Natural killer cell (primary cell): Measurements from ENCODE around the gene TSPAN2. TPM values are rescaled to one million over a fixed set of nuclear protein-coding genes. Genes with fewer than 3 reads are reported as not detected.
"Not testable (repeated sequence)": the region's sequence is repeated elsewhere in the genome, so short reads cannot be mapped to it uniquely, and the experiment has no call there.

ENCODE experiments used
- ATAC-seq, 3 donors: fragments of 150-1000 bp in 2 of 3; fragments of 200-7000 bp in 1 of 3; cut with Tn5 transposase; 1 replicate in 1 of 3; 2 replicates in 2 of 3; pipeline ENCODE4 v1.10.0; 2021; ENCODE audit warnings: mild to moderate bottlenecking in 2 of 3, moderate library complexity in 2 of 3
- DNase-seq, 2 donors: peaks; one replicate each; pipeline versions ENCODE4 v3.0.0 to v3.0.0-alpha.2; 2013 to 2021; ENCODE audit warnings: mixed read lengths in 1 of 2
- H3K27ac ChIP-seq: one replicate; pipeline ENCODE4 v1.5.1; 2013; ENCODE audit warnings: mild to moderate bottlenecking, low read length
- H3K27me3 ChIP-seq: one replicate; pipeline ENCODE4 v1.6.1; 2013; ENCODE audit warnings: low read length; ENCODE audit not compliant: control insufficient read depth, insufficient read depth
- H3K36me3 ChIP-seq: one replicate; pipeline ENCODE4 v1.6.1; 2013; ENCODE audit warnings: low read length; ENCODE audit not compliant: control insufficient read depth, insufficient read depth
- H3K4me1 ChIP-seq: one replicate; pipeline ENCODE4 v1.6.1; 2013; ENCODE audit warnings: low read length; ENCODE audit not compliant: control insufficient read depth, insufficient read depth
- H3K4me3 ChIP-seq: one replicate; pipeline ENCODE4 v1.5.1; 2013; ENCODE audit warnings: low read length
- H3K9me3 ChIP-seq: one replicate; pipeline ENCODE4 v1.6.1; 2013; ENCODE audit warnings: low read length; ENCODE audit not compliant: control insufficient read depth, insufficient read depth
- H3K27ac Mint-ChIP-seq, 2 donors: one replicate each; pipeline ENCODE4 v1.8.0; 2022; ENCODE audit warnings: mild to moderate bottlenecking in 2 of 2, mixed read lengths in 2 of 2, moderate library complexity in 1 of 2
- H3K27me3 Mint-ChIP-seq, 2 donors: one replicate each; pipeline ENCODE4 v1.8.0; 2022; ENCODE audit warnings: low read depth in 2 of 2, mixed read lengths in 2 of 2
- H3K36me3 Mint-ChIP-seq: one replicate; pipeline ENCODE4 v1.8.0; 2022; ENCODE audit warnings: mixed read lengths
- H3K4me1 Mint-ChIP-seq, 2 donors: one replicate each; pipeline ENCODE4 v1.8.0; 2022; ENCODE audit warnings: mixed read lengths in 2 of 2
- H3K4me3 Mint-ChIP-seq: one replicate; pipeline ENCODE4 v1.8.0; 2022; ENCODE audit warnings: mild to moderate bottlenecking, moderate library complexity, mixed read lengths
- H3K9me3 Mint-ChIP-seq, 2 donors: one replicate each; pipeline ENCODE4 v1.8.0; 2022; ENCODE audit warnings: mixed read lengths in 2 of 2
- CTCF ChIP-seq: fragments of 200-600 bp; IDR thresholded peaks from one replicate; pipeline ENCODE4 v1.8.0; 2022; ENCODE audit warnings: antibody characterized with exemption
- WGBS: methylation state at CpG from one replicate; pipeline ENCODE4 v1.1.7; 2013; ENCODE audit warnings: missing lambda C conversion rate; ENCODE audit not compliant: insufficient coverage; 5-methylcytosine and 5-hydroxymethylcytosine counted together
- intact Hi-C: fragments of 100-400 bp; cut with micrococcal nuclease; formaldehyde crosslinking; loops from one replicate; pipeline ENCODE4 v1.14.2; 2022
- total RNA-seq, 4 donors: library from RNA; stranded (reverse); fragments of 120-200 nt in 1 of 4; gene quantifications; one replicate each; pipeline versions ENCODE4 v1.2.3 to v1.2.4, GENCODE V29; 2013 to 2022

Gene TSPAN2
- total RNA-seq, 3 donors from 2014 or later (not counting 1 experiment from before 2014, with no cell fraction given): 17.1 to 41.4 (median 28.6) TPM

DNA sequence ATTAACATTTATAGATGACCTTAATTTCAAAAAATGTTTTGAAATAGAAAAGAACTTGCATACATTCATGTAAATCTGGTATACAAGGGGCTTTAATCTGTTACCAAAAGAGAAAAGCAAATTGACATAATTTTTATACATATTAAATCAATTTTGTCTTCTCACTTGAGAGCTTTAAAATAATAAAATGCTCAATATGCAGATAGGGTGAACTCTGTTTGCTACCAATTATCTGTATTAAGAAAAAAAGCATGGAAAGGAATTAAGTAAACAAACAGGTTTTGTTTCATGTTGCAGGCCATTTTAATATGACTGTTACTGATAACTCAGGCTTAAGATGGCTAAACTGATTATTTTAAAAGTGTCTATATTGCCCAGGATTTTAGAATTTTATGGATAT, 65.7 kb downstream of the TSPAN2 start:
- Histone ChIP-seq H3K36me3 (no peaks in the 10 kb centered on the region), H3K27me3 (peaks cover 5% of the 10 kb centered on the region), H3K9me3 (no peaks in the 10 kb centered on the region), H3K4me1 (no peaks in the 10 kb centered on the region), H3K27ac (no peak overlapping the region), H3K4me3 (no peak overlapping the region)
- intact Hi-C loops: no loop called here
- H3K36me3 Mint-ChIP-seq: no peaks in the 10 kb centered on the region
- no peaks in the 10 kb centered on the region for H3K9me3 Mint-ChIP-seq
- ATAC-seq (no peak), DNase-seq (no peak)
- H3K4me1 Mint-ChIP-seq: no peaks in the 10 kb centered on the region
- no peak overlapping the region for H3K27ac Mint-ChIP-seq
- no peak for TF ChIP-seq CTCF
- no peak overlapping the region for H3K4me3 Mint-ChIP-seq
- H3K27me3 Mint-ChIP-seq: peaks cover 20 to 37% of the 10 kb centered on the region in 2 donors

DNA sequence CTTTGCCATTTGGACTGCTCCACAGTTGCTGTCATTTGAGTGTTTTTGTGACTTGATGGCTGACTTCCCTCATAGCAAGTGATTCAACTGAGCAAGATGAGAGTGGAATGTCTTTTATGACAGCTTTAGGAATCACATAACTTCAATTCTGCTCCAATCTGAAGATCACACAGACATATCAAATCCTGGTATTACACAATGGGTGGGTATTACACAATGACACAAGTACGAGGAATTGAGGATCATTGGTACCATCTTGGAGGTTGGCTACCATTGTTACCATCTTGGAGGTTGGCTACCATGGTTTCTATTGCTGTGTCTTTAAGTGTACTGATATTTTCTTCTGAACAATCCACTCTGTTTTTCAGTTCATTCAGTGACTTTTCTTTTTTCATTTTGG, 68.2 kb downstream of the TSPAN2 start:
- H3K9me3 ChIP-seq: no peaks in the 10 kb centered on the region
- no peak for TF ChIP-seq CTCF
- peaks cover 0 to 3% of the 10 kb centered on the region in 2 donors for H3K9me3 Mint-ChIP-seq
- no peaks in the 10 kb centered on the region for H3K4me1 ChIP-seq
- no peak overlapping the region for H3K27ac ChIP-seq
- no peak overlapping the region for H3K4me3 Mint-ChIP-seq
- no peak overlapping the region for H3K27ac Mint-ChIP-seq
- intact Hi-C loops: no loop called here
- H3K36me3 ChIP-seq: no peaks in the 10 kb centered on the region
- DNase-seq: no peak
- WGBS: 71% methylated on average over 1 of the region's 1 CpG
- H3K4me1 Mint-ChIP-seq: no peaks in the 10 kb centered on the region
- peaks cover 5% of the 10 kb centered on the region for H3K27me3 ChIP-seq
- no peak for ATAC-seq
- H3K27me3 Mint-ChIP-seq: peaks cover 24 to 41% of the 10 kb centered on the region in 2 donors
- H3K4me3 ChIP-seq: no peak overlapping the region
- no peaks in the 10 kb centered on the region for H3K36me3 Mint-ChIP-seq

GRCh38 chr1:115019549-115019948, 69.8 kb downstream of the TSPAN2 start:
- H3K36me3 Mint-ChIP-seq, H3K4me1 Mint-ChIP-seq, ATAC-seq, H3K27me3 ChIP-seq, H3K4me1 ChIP-seq, H3K9me3 Mint-ChIP-seq, H3K27ac ChIP-seq, H3K4me3 Mint-ChIP-seq, H3K27ac Mint-ChIP-seq, H3K36me3 ChIP-seq, H3K9me3 ChIP-seq, intact Hi-C loops, H3K4me3 ChIP-seq, DNase-seq: not testable (repeated sequence)
- H3K27me3 Mint-ChIP-seq: peaks cover 24 to 41% of the 10 kb centered on the region in 2 donors
- 86% methylated on average over 9 of the region's 9 CpGs for WGBS

GRCh38 chr1:115013792-115014191, 75.5 kb downstream of the TSPAN2 start:
- Histone ChIP-seq H3K9me3 (no peaks in the 10 kb centered on the region), H3K27ac (no peak overlapping the region), H3K4me1 (no peaks in the 10 kb centered on the region), H3K36me3 (no peaks in the 10 kb centered on the region), H3K27me3 (no peaks in the 10 kb centered on the region), H3K4me3 (no peak overlapping the region)
- DNase-seq (no peak), ATAC-seq (no peak)
- no peak for TF ChIP-seq CTCF
- Mint-ChIP-seq H3K9me3 (peaks cover 0 to 3% of the 10 kb centered on the region in 2 donors), H3K4me3 (no peak overlapping the region), H3K27me3 (peaks cover 9 to 15% of the 10 kb centered on the region in 2 donors), H3K36me3 (no peaks in the 10 kb centered on the region), H3K27ac (no peak overlapping the region), H3K4me1 (no peaks in the 10 kb centered on the region)
- intact Hi-C loops: no loop called here
- 100% methylated on average over 2 of the region's 2 CpGs for WGBS
